ENCODE data around the gene URM1. TPM values are rescaled to one million over a fixed set of nuclear protein-coding genes. Genes with fewer than 3 reads are reported as not detected.

The URM1 gene
- total RNA-seq, 6 experiments from 2014 or later = 63.8 to 75.5 (median 70.2) TPM

GRCh38 chr9:128361296-128361985, 9.7 kb upstream of the URM1 start:
- H3K4me3 Mint-ChIP-seq = peak overlapping the region; percentile 86
- DNase-seq = no peak
- no peak for TF ChIP-seq CTCF (IDR thresholded peaks at IDR 0.05)
- no peaks in the 10 kb centered on the region for H3K9me3 Mint-ChIP-seq
- H3K27me3 Mint-ChIP-seq (ENCODE audit: insufficient read depth) = peaks cover 1% of the 10 kb centered on the region; the same call in 1 of the 2 replicates
- no peaks in the 10 kb centered on the region for H3K36me3 Mint-ChIP-seq (ENCODE audit: low read depth)
- peak overlapping the region; percentile 85 for H3K27ac Mint-ChIP-seq
- H3K4me1 Mint-ChIP-seq (ENCODE audit: low read depth) = peaks cover 46% of the 10 kb centered on the region

GRCh38 chr9:128361986-128362646, 9.1 kb upstream of the URM1 start:
- TF ChIP-seq CTCF (IDR thresholded peaks at IDR 0.05) = peak; percentile 90
- Mint-ChIP-seq H3K4me3 (peak overlapping the region; percentile 86), H3K36me3 (ENCODE audit: low read depth) (no peaks in the 10 kb centered on the region), H3K27ac (peak overlapping the region; percentile 85), H3K4me1 (ENCODE audit: low read depth) (peaks cover 46% of the 10 kb centered on the region), H3K27me3 (ENCODE audit: insufficient read depth) (peaks cover 1% of the 10 kb centered on the region; the same call in 1 of the 2 replicates), H3K9me3 (no peaks in the 10 kb centered on the region)
- peak; percentile 77 for DNase-seq

GRCh38 chr9:128362774-128363173, 8.4 kb upstream of the URM1 start:
- Mint-ChIP-seq H3K36me3 (ENCODE audit: low read depth) (no peaks in the 10 kb centered on the region), H3K27ac (peak overlapping the region; percentile 85; the same call in 1 of the 2 replicates), H3K4me3 (no peak overlapping the region; the same call in 1 of the 2 replicates), H3K9me3 (no peaks in the 10 kb centered on the region), H3K27me3 (ENCODE audit: insufficient read depth) (no peaks in the 10 kb centered on the region), H3K4me1 (ENCODE audit: low read depth) (peaks cover 46% of the 10 kb centered on the region)
- no peak for TF ChIP-seq CTCF (IDR thresholded peaks at IDR 0.05)
- DNase-seq = no peak

GRCh38 chr9:128365525-128365924, 5.6 kb upstream of the URM1 start:
- peaks cover 35% of the 10 kb centered on the region for H3K4me1 Mint-ChIP-seq (ENCODE audit: low read depth)
- no peak for TF ChIP-seq CTCF (IDR thresholded peaks at IDR 0.05)

GRCh38 chr9:128369024-128369706, 2.0 kb upstream of the URM1 start:
- Mint-ChIP-seq H3K4me1 (ENCODE audit: low read depth) (peaks cover 36% of the 10 kb centered on the region), H3K27ac (peak overlapping the region; percentile 5; the same call in 1 of the 2 replicates), H3K4me3 (no peak overlapping the region), H3K27me3 (ENCODE audit: insufficient read depth) (no peaks in the 10 kb centered on the region), H3K36me3 (ENCODE audit: low read depth) (peaks cover 12% of the 10 kb centered on the region), H3K9me3 (no peaks in the 10 kb centered on the region)
- TF ChIP-seq CTCF (IDR thresholded peaks at IDR 0.05) = no peak
- DNase-seq = no peak

More at GRCh38 chr9:128365525-128365924, 5.6 kb upstream of the URM1 start:
- Mint-ChIP-seq H3K27me3 (ENCODE audit: insufficient read depth) (no peaks in the 10 kb centered on the region), H3K36me3 (ENCODE audit: low read depth) (peaks cover 3% of the 10 kb centered on the region; the same call in 1 of the 2 replicates), H3K4me3 (no peak overlapping the region), H3K9me3 (no peaks in the 10 kb centered on the region), H3K27ac (peak overlapping the region; percentile 52; the same call in 1 of the 2 replicates)
- DNase-seq = no peak

All from HFFc6 (cell line).